ENCODE results near the gene ZNF134. TPM values are rescaled to one million over a fixed set of nuclear protein-coding genes. Genes with fewer than 3 reads are reported as not detected.

The ZNF134 gene
- total RNA-seq, result 17.9 and 21.1 TPM in 2 replicates

DNA sequence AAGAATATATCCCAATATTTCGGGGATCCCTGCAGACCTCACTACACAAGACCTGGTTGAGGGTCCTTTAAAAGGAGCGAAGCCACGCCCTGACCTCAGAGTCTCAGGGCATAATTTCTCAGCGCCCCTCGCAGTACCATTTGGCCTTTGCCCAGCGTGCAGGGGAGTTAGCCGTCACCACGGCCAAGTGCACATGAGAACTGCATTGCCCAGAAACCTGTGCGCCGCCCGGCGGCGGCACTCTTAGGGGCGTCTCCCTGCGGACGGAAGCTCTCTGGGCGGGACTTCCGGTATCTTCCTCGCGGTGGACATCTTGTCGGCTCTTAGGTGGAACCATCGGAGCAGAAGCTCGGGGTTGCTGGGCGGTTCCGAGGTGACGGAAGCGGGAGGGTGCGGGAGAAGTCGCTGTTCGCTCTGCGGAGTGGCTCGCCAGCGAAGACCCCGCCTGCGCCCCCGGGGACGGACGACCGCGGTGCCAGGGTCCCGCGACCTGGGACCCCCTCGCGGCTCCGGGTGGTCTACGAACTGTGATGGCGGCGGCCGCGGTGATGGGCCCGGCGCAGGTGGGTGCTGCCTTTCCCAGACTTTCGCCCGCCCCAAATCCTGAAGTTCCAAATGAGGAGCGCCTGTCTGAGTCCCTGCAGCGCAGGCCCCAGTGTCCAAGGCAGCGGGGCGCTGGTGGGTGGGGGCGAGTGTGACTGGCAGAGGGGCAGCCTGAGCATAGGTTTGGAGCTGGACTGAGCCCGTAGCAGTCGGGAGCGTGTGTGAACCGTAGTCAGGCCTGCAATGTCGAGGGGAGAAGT, at the start of gene ZNF134:
Gene ZNF134 (plus strand): TSS at position 302 of the 803 bp plus-strand sequence. CDS start 5,227 bp downstream, outside the sequence.

DNA sequence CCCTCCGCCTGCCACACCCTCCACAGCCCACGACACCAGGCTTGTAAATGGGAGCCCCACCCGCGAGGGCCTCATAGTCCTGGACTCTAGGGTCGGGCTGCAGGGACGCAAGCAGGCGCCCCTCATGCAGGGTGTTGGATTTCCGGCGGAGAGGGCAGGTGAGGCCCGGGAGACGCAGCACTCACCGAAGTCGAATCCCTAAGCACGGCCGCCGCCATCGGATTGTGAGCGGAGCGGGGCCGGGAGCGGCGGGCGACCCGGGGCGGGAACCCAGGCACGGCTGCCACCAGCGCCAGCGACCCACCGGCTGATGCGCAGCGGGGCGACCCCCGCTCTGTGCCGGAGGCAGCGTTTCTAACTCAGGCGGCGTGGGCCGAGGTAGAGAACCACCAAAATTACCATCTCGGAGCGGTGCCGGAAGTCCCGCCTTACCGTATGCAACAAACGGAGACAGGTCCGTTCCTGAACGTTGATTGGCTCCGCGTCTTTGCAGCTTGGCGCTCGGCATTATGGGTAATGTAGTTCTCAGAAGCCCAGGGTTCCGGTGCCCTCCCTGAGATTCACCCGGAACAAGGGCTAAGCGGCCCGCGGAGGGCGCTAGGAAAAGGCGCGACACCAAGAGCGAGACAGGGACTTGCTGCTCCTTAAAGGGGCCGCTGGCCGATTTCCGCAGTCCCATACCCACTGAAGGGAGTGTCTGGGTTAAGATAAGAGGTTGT, 35.4 kb upstream of the ZNF134 start, which contains the start of gene ZNF416:
Gene ZNF416 (minus strand): TSS at position 425 of the 719 bp plus-strand sequence. CDS start 207 bp downstream, at position 218.

DNA sequence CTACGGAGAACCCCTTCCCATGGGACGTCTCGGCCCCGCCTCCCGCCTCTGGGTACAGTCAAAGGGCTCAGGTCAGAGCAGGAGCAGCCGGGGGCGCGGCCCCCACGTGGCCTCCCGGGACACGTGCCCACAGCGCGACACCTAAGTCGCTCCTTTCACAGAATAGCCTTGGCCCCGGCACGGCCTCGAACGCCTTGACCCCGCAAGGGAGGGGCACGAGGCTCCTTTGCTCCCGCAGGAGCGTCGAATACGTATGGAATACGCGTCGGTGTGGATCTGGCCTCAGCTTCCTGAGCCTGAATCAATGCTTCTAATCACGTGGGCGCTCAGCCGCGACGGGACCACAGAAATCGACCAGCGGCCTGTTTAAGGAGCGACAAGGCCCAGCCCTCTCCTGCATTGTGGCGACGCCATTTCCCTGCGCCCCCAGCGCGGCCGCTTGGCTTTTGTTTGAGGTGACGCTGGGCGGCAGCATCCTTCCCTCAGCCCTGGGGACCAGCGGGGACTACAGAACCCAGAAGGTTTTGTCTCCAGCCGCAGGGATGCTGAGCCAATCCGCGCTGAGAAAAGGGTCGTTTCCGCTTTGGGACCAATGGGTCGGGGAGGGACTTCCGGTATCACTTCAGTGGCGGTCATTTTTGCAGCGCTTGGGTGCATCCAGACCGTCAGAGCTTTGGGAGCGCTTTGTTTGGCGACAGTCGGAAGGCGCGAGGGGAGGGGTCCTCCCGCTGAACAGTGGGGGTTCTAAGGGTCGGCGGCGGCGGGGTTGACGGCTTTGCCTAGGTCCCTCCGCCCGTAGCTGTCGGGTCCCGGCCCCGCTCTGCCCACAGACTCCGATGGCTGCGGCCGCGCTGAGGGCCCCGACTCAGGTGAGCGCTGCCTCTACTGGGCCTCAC, 30.3 kb upstream of the ZNF134 start, which contains the start of gene ZIK1:
Gene ZIK1 (plus strand): TSS at position 625 of the 896 bp plus-strand sequence. CDS start 212 bp downstream, at position 837.

DNA sequence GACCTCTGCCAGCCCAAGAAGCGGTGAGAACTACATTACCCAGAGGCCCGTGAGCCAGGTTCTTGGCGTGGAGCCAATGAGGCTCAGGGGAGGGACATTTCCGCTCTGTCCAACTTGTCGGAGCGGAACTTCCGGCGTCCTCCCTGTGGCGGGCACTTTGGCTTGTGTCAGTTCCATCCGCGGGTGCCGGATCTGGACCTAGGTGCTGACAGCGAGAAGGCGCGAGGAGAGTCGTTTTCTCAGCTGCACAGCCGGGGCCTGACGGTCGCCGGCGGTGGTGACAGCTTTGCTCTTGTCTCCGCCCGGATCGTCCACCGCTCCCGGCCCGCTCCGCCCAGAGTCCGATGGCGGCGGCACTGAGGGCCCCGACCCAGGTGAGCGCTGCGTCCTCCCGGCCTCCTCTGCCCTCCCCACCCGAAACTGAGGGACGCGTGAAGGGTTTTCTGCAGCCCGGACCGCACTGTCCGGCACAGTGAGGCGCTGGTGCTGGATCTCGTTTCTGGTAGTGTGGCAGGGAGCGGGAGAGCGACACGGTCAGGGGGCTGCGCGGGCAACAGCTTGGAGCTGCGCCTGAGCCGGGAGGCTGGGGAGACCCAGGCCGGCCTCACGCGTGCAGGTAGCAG, 14.2 kb upstream of the ZNF134 start, which contains the start of gene ZNF530:
Gene ZNF530 (plus strand): TSS at position 125 of the 623 bp plus-strand sequence. CDS start 4,461 bp downstream, outside the sequence.

DNA sequence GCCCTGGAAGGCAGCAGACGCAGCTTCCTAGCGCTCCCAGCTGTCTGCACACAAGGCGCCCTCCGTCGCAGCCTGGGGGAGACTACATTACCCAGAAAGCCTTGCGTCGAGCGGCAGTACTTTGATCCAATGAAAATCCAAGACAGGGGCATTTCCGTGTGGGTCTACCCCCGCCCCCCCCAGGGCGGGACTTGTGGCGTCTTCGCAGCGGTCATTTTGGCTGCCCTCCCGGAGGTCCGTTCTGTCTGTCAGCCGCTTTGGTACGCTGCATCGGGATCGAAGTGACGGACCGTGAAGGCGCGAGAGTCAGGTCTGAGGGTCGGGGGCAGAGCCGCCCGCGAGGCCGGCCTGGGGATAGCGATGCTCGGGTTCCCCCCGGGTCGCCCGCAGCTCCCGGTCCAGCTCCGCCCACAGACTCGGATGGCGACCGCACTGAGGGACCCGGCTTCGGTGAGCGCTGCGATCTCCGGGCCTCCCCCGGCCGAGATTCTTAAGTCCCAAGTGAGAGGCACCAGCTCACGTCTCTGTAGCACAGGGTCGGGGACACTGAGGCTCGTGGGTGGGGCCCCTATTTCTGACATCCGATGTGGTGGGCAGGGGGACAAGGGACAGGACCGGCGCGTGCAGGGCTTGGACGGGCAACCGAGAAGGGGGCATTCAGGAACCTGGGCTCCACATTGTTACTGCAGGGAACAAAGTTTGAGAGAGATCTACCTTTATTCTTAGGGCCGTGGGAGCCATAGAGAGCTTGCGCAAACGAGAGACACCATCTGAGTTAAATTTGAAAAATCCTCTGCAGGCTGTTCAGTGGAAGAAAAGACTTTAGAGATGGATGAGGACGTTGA, 19.2 kb downstream of the ZNF134 start, which contains the start of gene ZNF211:
Gene ZNF211 (plus strand): TSS at position 182 of the 845 bp plus-strand sequence. CDS start 179 bp downstream, at position 361.

DNA sequence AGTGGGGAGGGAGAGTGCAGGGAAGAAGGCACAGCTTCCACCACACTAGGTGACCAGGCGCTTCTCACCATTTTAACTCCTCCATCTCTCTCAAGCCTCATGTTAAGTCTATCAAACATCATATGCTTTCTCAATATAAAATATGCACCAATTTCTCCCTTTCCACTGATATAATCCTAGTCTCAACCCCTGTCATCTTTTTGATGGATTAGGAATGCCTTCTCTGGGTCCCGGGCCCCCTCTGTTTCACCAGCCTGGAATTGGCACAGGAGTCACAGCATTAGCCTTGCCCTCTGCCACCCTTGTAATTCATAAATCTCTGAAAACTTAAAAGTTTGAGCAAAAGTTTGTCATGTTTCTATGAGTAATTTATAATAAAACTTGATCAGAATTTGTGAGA, 54.6 kb downstream of the ZNF134 start, which contains the start of gene ZSCAN4:
Gene ZSCAN4 (plus strand): TSS at position 301 of the 400 bp plus-strand sequence. CDS start 7,211 bp downstream, outside the sequence.

Other genes starting within 250 kb of the ZNF134 start
- gene ZNF548, start 224.4 kb upstream of the ZNF134 start, total RNA-seq, result 16.6 and 25.2 TPM in 2 replicates
- 9.8 and 18.7 TPM in 2 replicates for gene ZNF17, start 203.1 kb upstream of the ZNF134 start, total RNA-seq
- 9.2 and 10.6 TPM in 2 replicates for gene ZNF749, start 178.9 kb upstream of the ZNF134 start, total RNA-seq
- gene VN1R1, start 157.1 kb upstream of the ZNF134 start, total RNA-seq, result 0.30 and 1.0 TPM in 2 replicates
- gene ZNF772, start 136.7 kb upstream of the ZNF134 start, total RNA-seq, result 15.7 and 17.4 TPM in 2 replicates
- 10.9 and 21.7 TPM in 2 replicates for gene ZNF419, start 126.5 kb upstream of the ZNF134 start, total RNA-seq
- gene ZNF773, start 114.3 kb upstream of the ZNF134 start, total RNA-seq, result 25.4 and 28.5 TPM in 2 replicates
- gene ZNF549, start 86.9 kb upstream of the ZNF134 start, total RNA-seq, result 5.3 and 6.2 TPM in 2 replicates
- gene ZNF550, start 54.4 kb upstream of the ZNF134 start, total RNA-seq, result 9.2 and 10.7 TPM in 2 replicates
- 3.9 and 4.9 TPM in 2 replicates for gene ZNF416, start 35.3 kb upstream of the ZNF134 start, total RNA-seq
- gene ZIK1, start 30.1 kb upstream of the ZNF134 start, total RNA-seq, result 3.9 and 6.2 TPM in 2 replicates
- gene ZNF530, start 14.4 kb upstream of the ZNF134 start, total RNA-seq, result 2.1 and 3.0 TPM in 2 replicates
- gene ZNF211, start 18.9 kb downstream of the ZNF134 start, total RNA-seq, result 11.6 and 11.8 TPM in 2 replicates
- 0.37 TPM in 1 of 2 replicates, not detected in the other for gene ZSCAN4, start 54.7 kb downstream of the ZNF134 start, total RNA-seq
- 3.6 and 5.3 TPM in 2 replicates for gene ZNF551, start 67.7 kb downstream of the ZNF134 start, total RNA-seq
- gene ZNF154, start 95.0 kb downstream of the ZNF134 start, total RNA-seq, result 4.2 and 4.9 TPM in 2 replicates
- 7.4 and 8.6 TPM in 2 replicates for gene ZNF671, start 113.4 kb downstream of the ZNF134 start, total RNA-seq
- gene ZNF776, start 132.6 kb downstream of the ZNF134 start, total RNA-seq, result 10.4 and 12.1 TPM in 2 replicates
- 17.4 and 21.4 TPM in 2 replicates for gene ZNF586, start 155.4 kb downstream of the ZNF134 start, total RNA-seq
- gene ZNF552, start 200.7 kb downstream of the ZNF134 start, total RNA-seq, result 6.1 and 11.9 TPM in 2 replicates
- gene ZNF587B, start 216.1 kb downstream of the ZNF134 start, total RNA-seq, result 26.7 and 31.7 TPM in 2 replicates
- 48.7 and 61.1 TPM in 2 replicates for gene ZNF587, start 235.6 kb downstream of the ZNF134 start, total RNA-seq